ENCODE measurements around the gene CHRNA10. TPM values are rescaled to one million over a fixed set of nuclear protein-coding genes. Genes with fewer than 3 reads are reported as not detected.

The CHRNA10 gene
- total RNA-seq, 1 experiment from 2014 or later = 0.36 TPM

- no TSS peak for BruUV-seq (replicated peaks)
- TF ChIP-seq EZH2 (IDR thresholded peaks at IDR 0.05; ENCODE audit: low read length, unreplicated experiment) (no peak), CTCF (conservative IDR thresholded peaks at IDR 0.05; ENCODE audit: low read depth, low read length) (no peak), EZH2phosphoT487 (IDR thresholded peaks at IDR 0.05; ENCODE audit: borderline replicate concordance, low read length) (no peak)
- Histone ChIP-seq H3K9ac (ENCODE audit: low read length) (no peak overlapping the region), H4K20me1 (ENCODE audit: low read length) (no peaks in the 10 kb centered on the region), H3K4me1 (ENCODE audit: insufficient read depth, low read length) (no peaks in the 10 kb centered on the region), H3K4me2 (ENCODE audit: low read length) (no peak overlapping the region), H3K9me2 (replicated peaks; ENCODE audit: low read length) (no peaks in the 10 kb centered on the region), H2AFZ (ENCODE audit: low read length) (no peak overlapping the region), H3K79me2 (ENCODE audit: low read length) (no peaks in the 10 kb centered on the region), H3K27me3 (ENCODE audit: low read length) (no peaks in the 10 kb centered on the region), H3F3A (ENCODE audit: low read length, unreplicated experiment) (no peaks in the 10 kb centered on the region), H3K36me3 (ENCODE audit: low read depth, low read length) (no peaks in the 10 kb centered on the region), H3K4me3 (ENCODE audit: low read length) (no peak overlapping the region), H3K9me3 (ENCODE audit: low read length) (no peaks in the 10 kb centered on the region), H3K27ac (ENCODE audit: low read length) (no peak overlapping the region)
- intact Hi-C loops (cut with micrococcal nuclease) = no loop called here
- ChIA-PET CTCF (interaction anchor here (0.6 kb wide), 1 partner anchor 45 kb away, joined by 3 read pairs; no protein-coding TSS in a partner anchor), POLR2A (ENCODE audit: unreplicated experiment) (no interaction called here)
- DNase-seq (no peak), ATAC-seq (no peak)
Measured at GRCh38 chr11:3616721-3617460, 54.3 kb downstream of the CHRNA10 start.

DNA sequence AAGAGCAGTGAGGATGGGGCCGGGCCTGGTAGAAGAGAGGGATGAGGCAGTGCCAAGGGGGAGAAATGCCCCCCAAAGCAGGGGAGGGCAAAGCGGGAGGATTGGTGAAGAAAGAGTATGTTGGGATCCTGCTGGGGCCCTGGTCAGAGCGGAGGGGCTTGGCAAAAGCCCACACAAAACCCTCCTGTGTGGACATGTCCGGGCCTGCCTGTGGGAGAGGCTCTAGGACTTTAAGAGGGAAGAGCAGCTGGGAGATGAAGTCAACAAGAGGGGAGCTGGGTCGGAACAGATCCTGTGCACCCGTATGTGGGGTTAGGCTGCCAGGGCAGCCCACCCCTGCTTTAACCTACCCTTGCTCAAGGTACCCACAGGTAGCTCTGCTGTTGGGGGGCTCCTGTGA lies 55.2 kb downstream of the CHRNA10 start:
- no peak overlapping the region for H3K27ac ChIP-seq (ENCODE audit: low read length)

More for the DNA sequence above, 55.2 kb downstream of the CHRNA10 start:
- Histone ChIP-seq H3K4me1 (ENCODE audit: insufficient read depth, low read length) (no peaks in the 10 kb centered on the region), H3K27me3 (ENCODE audit: low read length) (no peaks in the 10 kb centered on the region), H3K9me2 (replicated peaks; ENCODE audit: low read length) (no peaks in the 10 kb centered on the region), H3F3A (ENCODE audit: low read length, unreplicated experiment) (no peaks in the 10 kb centered on the region), H3K4me2 (ENCODE audit: low read length) (no peak overlapping the region), H3K9me3 (ENCODE audit: low read length) (no peaks in the 10 kb centered on the region), H2AFZ (ENCODE audit: low read length) (no peak overlapping the region), H3K79me2 (ENCODE audit: low read length) (no peaks in the 10 kb centered on the region), H3K4me3 (ENCODE audit: low read length) (no peak overlapping the region), H3K36me3 (ENCODE audit: low read depth, low read length) (no peaks in the 10 kb centered on the region), H3K9ac (ENCODE audit: low read length) (no peak overlapping the region), H4K20me1 (ENCODE audit: low read length) (no peaks in the 10 kb centered on the region)
- ChIA-PET CTCF (no interaction called here), POLR2A (ENCODE audit: unreplicated experiment) (no interaction called here)
- DNase-seq (no peak), ATAC-seq (no peak)
- TF ChIP-seq CTCF (conservative IDR thresholded peaks at IDR 0.05; ENCODE audit: low read depth, low read length) (no peak), EZH2phosphoT487 (IDR thresholded peaks at IDR 0.05; ENCODE audit: borderline replicate concordance, low read length) (no peak), EZH2 (IDR thresholded peaks at IDR 0.05; ENCODE audit: low read length, unreplicated experiment) (no peak)
- intact Hi-C loops (cut with micrococcal nuclease) = no loop called here
- no TSS peak for BruUV-seq (replicated peaks)

Other genes starting within 250 kb of the CHRNA10 start
- gene ART5, start 29.4 kb downstream of the CHRNA10 start, total RNA-seq (2014; rRNA removed) = not detected in 2 replicates
- gene ART1, start 26.3 kb downstream of the CHRNA10 start, total RNA-seq (2014; rRNA removed) = not detected in 2 replicates
- 128 and 136 TPM in 2 replicates for gene NUP98, start 126.2 kb upstream of the CHRNA10 start, total RNA-seq (2014; rRNA removed)
- gene PGAP2, start 137.2 kb upstream of the CHRNA10 start, total RNA-seq (2014; rRNA removed) = 21.7 and 25.9 TPM in 2 replicates
- gene RHOG, start 169.6 kb upstream of the CHRNA10 start, total RNA-seq (2014; rRNA removed) = 31.2 and 33.5 TPM in 2 replicates
- 22.8 and 31.9 TPM in 2 replicates for gene STIM1, start 184.3 kb upstream of the CHRNA10 start, total RNA-seq (2014; rRNA removed)

Data from PC-3 (cell line).